Mesenchymal stem cell (in vitro differentiated cells and primary cell): ENCODE measurements around the gene SPATS2.

Experiments used
- DNase-seq: peaks from one replicate; pipeline ENCODE4 v3.0.0-alpha.2; 2013
- H2AFZ ChIP-seq: one replicate; pipeline ENCODE4 v1.6.1; 2013; ENCODE audit warnings: low read depth, mild to moderate bottlenecking, control low read depth, inconsistent platforms, low read length, moderate library complexity
- H2AK5ac ChIP-seq: 2 replicates; pipeline ENCODE4 v1.6.1; 2013; ENCODE audit warnings: low read length, moderate library complexity, mild to moderate bottlenecking, inconsistent platforms; ENCODE audit not compliant: severe bottlenecking
- H2BK120ac ChIP-seq: one replicate; pipeline ENCODE4 v1.6.1; 2013; ENCODE audit warnings: low read depth, mild to moderate bottlenecking, inconsistent platforms, low read length, moderate library complexity
- H2BK12ac ChIP-seq, 2 experiments: one replicate each; pipeline ENCODE4 v1.6.1; 2013; ENCODE audit warnings: inconsistent platforms in 2 of 2, low read length in 2 of 2, mild to moderate bottlenecking in 2 of 2, moderate library complexity in 2 of 2, control low read depth in 1 of 2
- H2BK15ac ChIP-seq: one replicate; pipeline ENCODE4 v1.6.1; 2013; ENCODE audit warnings: mild to moderate bottlenecking, low read depth, inconsistent platforms; ENCODE audit not compliant: poor library complexity, severe bottlenecking
- H2BK5ac ChIP-seq: 2 replicates; pipeline ENCODE4 v1.6.1; 2013; ENCODE audit warnings: low read depth, mild to moderate bottlenecking, low read length, control low read depth, inconsistent platforms; ENCODE audit not compliant: poor library complexity, severe bottlenecking
- H3K14ac ChIP-seq, 2 experiments: one replicate each; pipeline ENCODE4 v1.6.1; 2013; ENCODE audit warnings: inconsistent platforms in 2 of 2, low read length in 2 of 2, control low read depth in 1 of 2, mild to moderate bottlenecking in 1 of 2, moderate library complexity in 1 of 2
- H3K18ac ChIP-seq, 2 experiments: one replicate each; pipeline ENCODE4 v1.6.1; 2013; ENCODE audit warnings: inconsistent platforms in 2 of 2, low read length in 2 of 2, control low read depth in 1 of 2, low read depth in 1 of 2, mild to moderate bottlenecking in 1 of 2
- H3K23ac ChIP-seq, 2 experiments: one replicate each; pipeline ENCODE4 v1.6.1; 2013; ENCODE audit warnings: inconsistent platforms in 2 of 2, low read length in 2 of 2, mild to moderate bottlenecking in 2 of 2, moderate library complexity in 2 of 2, control low read depth in 1 of 2
- H3K27ac ChIP-seq: 2 replicates; pipeline ENCODE4 v1.5.1; 2013; ENCODE audit warnings: mild to moderate bottlenecking, moderate library complexity, low read length, control low read depth, inconsistent platforms; ENCODE audit not compliant: poor library complexity, severe bottlenecking
- H3K27me3 ChIP-seq, 2 experiments: 2 replicates each; pipeline versions ENCODE4 v1.6.1 to v1.7.0; 2013; ENCODE audit warnings: low read length in 2 of 2, mild to moderate bottlenecking in 2 of 2, moderate library complexity in 2 of 2, control low read depth in 1 of 2, inconsistent platforms in 1 of 2; ENCODE audit not compliant: control insufficient read depth in 1 of 2, insufficient read depth in 1 of 2
- H3K36me3 ChIP-seq, 2 experiments: 2 replicates each; pipeline versions ENCODE4 v1.6.1 to v1.7.0; 2013; ENCODE audit warnings: low read length in 2 of 2, control low read depth in 1 of 2, inconsistent platforms in 1 of 2, low read depth in 1 of 2, mild to moderate bottlenecking in 1 of 2; ENCODE audit not compliant: insufficient read depth in 2 of 2, control insufficient read depth in 1 of 2
- H3K4ac ChIP-seq, 2 experiments: one replicate each; pipeline ENCODE4 v1.6.1; 2013; ENCODE audit warnings: inconsistent platforms in 2 of 2, low read length in 2 of 2, mild to moderate bottlenecking in 2 of 2, moderate library complexity in 2 of 2, control low read depth in 1 of 2, low read depth in 1 of 2
- H3K4me1 ChIP-seq: 2 replicates; pipeline ENCODE4 v1.6.1; 2013; ENCODE audit warnings: low read depth, low read length, control low read depth; ENCODE audit not compliant: control insufficient read depth, insufficient read depth
- H3K4me2 ChIP-seq: 2 replicates; pipeline ENCODE4 v1.6.1; 2013; ENCODE audit warnings: low read length, mild to moderate bottlenecking, inconsistent platforms; ENCODE audit not compliant: poor library complexity, severe bottlenecking
- H3K4me3 ChIP-seq, 2 experiments: 2 replicates each; pipeline versions ENCODE4 v1.5.1 to v1.7.0; 2013; ENCODE audit warnings: low read length in 2 of 2, mild to moderate bottlenecking in 2 of 2, control low read depth in 1 of 2, low read depth in 1 of 2; ENCODE audit not compliant: insufficient read depth in 1 of 2
- H3K79me1 ChIP-seq: replicated peaks from 2 replicates; pipeline ENCODE4 v1.6.1; 2013; ENCODE audit warnings: mild to moderate bottlenecking, control low read depth, low read length, inconsistent platforms; ENCODE audit not compliant: poor library complexity, severe bottlenecking
- H3K9ac ChIP-seq: 2 replicates; pipeline ENCODE4 v1.7.0; 2013; ENCODE audit warnings: mild to moderate bottlenecking, low read length, moderate library complexity
- H3K9me3 ChIP-seq: 2 replicates; pipeline ENCODE4 v1.7.0; 2013; ENCODE audit warnings: mild to moderate bottlenecking, low read length; ENCODE audit not compliant: control insufficient read depth
- H4K8ac ChIP-seq: one replicate; pipeline ENCODE4 v1.6.1; 2013; ENCODE audit warnings: inconsistent platforms, mild to moderate bottlenecking, low read length, moderate library complexity
- H4K91ac ChIP-seq: one replicate; pipeline ENCODE4 v1.6.1; 2013; ENCODE audit warnings: mild to moderate bottlenecking, low read length, inconsistent platforms
- WGBS: methylation state at CpG from one replicate; pipeline ENCODE4 v1.1.7; 2013; ENCODE audit warnings: mixed read lengths; 5-methylcytosine and 5-hydroxymethylcytosine counted together

SPATS2 gene

GRCh38 chr12:49465132-49465531 is 97.9 kb downstream of the SPATS2 start:
- Histone ChIP-seq H2AFZ (no peak overlapping the region), H3K18ac (no peak overlapping the region), H3K4me2 (no peak overlapping the region), H3K4ac (no peak overlapping the region), H2BK5ac (no peak overlapping the region), H2BK15ac (no peak overlapping the region), H3K14ac (no peak overlapping the region), H3K36me3 (peaks cover 0 to 6% of the 10 kb centered on the region in 2 experiments), H3K27ac (no peak overlapping the region), H3K27me3 (no peaks in the 10 kb centered on the region), H2AK5ac (no peak overlapping the region), H3K79me1 (peaks cover 19% of the 10 kb centered on the region), H3K9me3 (no peaks in the 10 kb centered on the region), H2BK120ac (no peak overlapping the region), H4K8ac (no peak overlapping the region), H4K91ac (no peak overlapping the region), H3K9ac (no peak overlapping the region), H2BK12ac (no peak overlapping the region), H3K23ac (no peak overlapping the region), H3K4me1 (peaks cover 4% of the 10 kb centered on the region), H3K4me3 (no peak overlapping the region)
- WGBS, result 100% methylated on average over 1 of the region's 2 CpGs
- DNase-seq, result no peak

GRCh38 chr12:49470986-49471385 is 103.7 kb downstream of the SPATS2 start:
- Histone ChIP-seq H3K4ac (no peak overlapping the region), H2AFZ (no peak overlapping the region)

GRCh38 chr12:49471557-49471956 is 104.3 kb downstream of the SPATS2 start:
- Histone ChIP-seq H3K27me3 (no peaks in the 10 kb centered on the region), H3K18ac (no peak overlapping the region), H3K4me3 (no peak overlapping the region), H3K4ac (no peak overlapping the region), H3K23ac (no peak overlapping the region), H3K9me3 (no peaks in the 10 kb centered on the region), H3K27ac (no peak overlapping the region), H3K14ac (no peak overlapping the region), H2BK12ac (no peak overlapping the region), H2BK120ac (no peak overlapping the region), H4K8ac (no peak overlapping the region), H3K4me1 (no peaks in the 10 kb centered on the region), H3K36me3 (peaks cover 2 to 6% of the 10 kb centered on the region in 2 experiments), H2BK5ac (no peak overlapping the region), H4K91ac (no peak overlapping the region), H3K4me2 (no peak overlapping the region), H2BK15ac (no peak overlapping the region), H3K9ac (no peak overlapping the region), H2AFZ (no peak overlapping the region), H3K79me1 (peaks cover 28% of the 10 kb centered on the region), H2AK5ac (no peak overlapping the region)
- DNase-seq, result no peak
- no CpG with 5 or more reads among the region's 1 CpG for WGBS

More at GRCh38 chr12:49470986-49471385, 103.7 kb downstream of the SPATS2 start:
- Histone ChIP-seq H3K79me1 (peaks cover 26% of the 10 kb centered on the region), H3K36me3 (peaks cover 0 to 2% of the 10 kb centered on the region in 2 experiments), H3K18ac (no peak overlapping the region), H3K9ac (no peak overlapping the region), H2AK5ac (no peak overlapping the region), H3K23ac (no peak overlapping the region), H3K9me3 (no peaks in the 10 kb centered on the region), H2BK120ac (no peak overlapping the region), H2BK12ac (no peak overlapping the region), H4K91ac (no peak overlapping the region), H2BK15ac (no peak overlapping the region), H3K27ac (no peak overlapping the region), H2BK5ac (no peak overlapping the region), H3K4me3 (no peak overlapping the region), H3K4me1 (no peaks in the 10 kb centered on the region), H3K4me2 (no peak overlapping the region), H4K8ac (no peak overlapping the region), H3K14ac (no peak overlapping the region), H3K27me3 (no peaks in the 10 kb centered on the region)
- DNase-seq, result peak; percentile 21

GRCh38 chr12:49476091-49476490 is 108.8 kb downstream of the SPATS2 start:
- Histone ChIP-seq H3K14ac (no peak overlapping the region), H2BK120ac (no peak overlapping the region), H4K8ac (no peak overlapping the region), H2AFZ (no peak overlapping the region), H3K27me3 (no peaks in the 10 kb centered on the region), H3K4me2 (no peak overlapping the region), H2BK15ac (no peak overlapping the region), H3K4me3 (no peak overlapping the region), H3K79me1 (peaks cover 35% of the 10 kb centered on the region), H2BK12ac (no peak overlapping the region), H3K23ac (no peak overlapping the region), H3K9me3 (no peaks in the 10 kb centered on the region), H3K4ac (no peak overlapping the region), H3K36me3 (peaks cover 3 to 16% of the 10 kb centered on the region in 2 experiments), H2AK5ac (no peak overlapping the region), H3K9ac (no peak overlapping the region), H3K27ac (no peak overlapping the region), H3K4me1 (peaks cover 4% of the 10 kb centered on the region), H2BK5ac (no peak overlapping the region), H3K18ac (no peak overlapping the region), H4K91ac (no peak overlapping the region)
- WGBS, result 87% methylated on average over 12 of the region's 12 CpGs
- no peak for DNase-seq
